Stimulated activated CD8-positive, alpha-beta memory T cell treated with anti-CD3 and anti-CD28 coated beads, Interleukin-7, amount 100 ng/mL, for 48 hours (primary cell): ENCODE measurements around the gene AP1S2.

Experiments used
- DNase-seq, 2 donors: peaks; one replicate each; pipeline ENCODE4 v3.0.0-alpha.2; 2020; ENCODE audit warnings: low read depth in 1 of 2; ENCODE audit errors: extremely low read depth in 1 of 2

The AP1S2 gene

GRCh38 chrX:15812192-15812938 lies 42.2 kb downstream of the AP1S2 start:
- no peak for DNase-seq

GRCh38 chrX:15808254-15808653 lies 46.4 kb downstream of the AP1S2 start:
- no peak for DNase-seq

- no peak for DNase-seq
Measured at GRCh38 chrX:15804563-15804962, 50.0 kb downstream of the AP1S2 start.

DNA sequence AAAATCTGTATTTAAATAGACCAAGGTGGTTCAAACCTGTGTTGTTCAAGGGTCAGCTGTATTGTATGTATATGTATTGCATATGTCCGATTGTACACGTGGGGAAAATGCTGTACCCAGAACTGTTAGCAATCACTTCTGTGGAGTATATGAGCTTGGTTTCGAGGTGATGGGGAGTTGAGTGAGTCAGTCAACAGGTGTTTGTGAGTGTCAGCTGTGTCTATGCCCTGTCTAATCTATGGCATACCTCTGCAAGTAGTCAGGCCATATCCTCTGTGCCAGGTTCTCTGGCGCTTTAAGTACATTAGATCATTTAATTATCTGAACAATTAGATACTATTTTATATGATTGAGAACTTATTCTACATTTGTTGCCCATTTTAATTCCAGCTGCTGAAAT lies 56.9 kb downstream of the AP1S2 start:
- DNase-seq: no peak

GRCh38 chrX:15790769-15791290 lies 63.8 kb downstream of the AP1S2 start:
- no peak for DNase-seq

DNA sequence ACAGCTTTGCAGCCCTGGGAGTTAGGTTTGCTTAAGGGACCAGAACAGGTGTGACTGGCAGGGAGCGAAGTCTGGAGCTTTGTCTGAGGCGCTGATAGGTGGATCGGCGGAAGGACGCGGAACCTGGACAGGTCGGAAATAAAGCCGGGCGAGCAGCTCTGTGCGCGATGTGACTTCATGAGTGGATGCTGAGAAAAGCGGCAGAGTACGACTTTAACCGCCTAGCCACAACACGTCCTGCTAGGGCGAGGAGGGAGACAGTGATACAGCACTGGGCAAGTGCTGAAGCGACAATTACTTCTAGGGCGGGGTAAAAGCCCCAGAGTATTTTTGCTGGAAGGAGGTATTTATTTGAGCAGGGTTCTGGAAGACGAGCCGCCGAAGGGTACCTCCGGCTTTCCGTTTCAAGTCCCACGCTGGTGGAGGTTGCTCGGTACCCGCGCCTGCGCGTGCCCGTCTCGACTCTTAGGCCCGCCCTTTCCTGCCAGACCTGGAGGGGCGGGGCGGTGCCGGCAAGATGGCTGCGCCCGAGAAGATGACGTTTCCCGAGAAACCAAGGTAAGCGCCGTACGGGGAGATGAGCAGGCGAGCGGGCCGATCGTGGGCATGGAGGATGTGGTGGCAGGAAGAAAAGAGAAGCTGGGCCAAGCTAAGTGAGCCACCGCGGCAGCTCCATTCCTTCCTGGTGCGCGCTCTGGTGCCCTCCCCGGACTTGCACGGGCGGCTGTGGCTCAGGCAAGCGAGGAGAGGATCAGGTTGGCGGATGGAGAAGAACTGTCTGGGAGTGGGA lies 64.4 kb downstream of the AP1S2 start, which contains the start of gene ZRSR2:
Gene ZRSR2, plus strand, starts transcription at position 506 of the 790 bp plus-strand sequence. Its CDS starts 12 bp downstream, at position 518.
- DNase-seq: peak; percentile 78 to 86

DNA sequence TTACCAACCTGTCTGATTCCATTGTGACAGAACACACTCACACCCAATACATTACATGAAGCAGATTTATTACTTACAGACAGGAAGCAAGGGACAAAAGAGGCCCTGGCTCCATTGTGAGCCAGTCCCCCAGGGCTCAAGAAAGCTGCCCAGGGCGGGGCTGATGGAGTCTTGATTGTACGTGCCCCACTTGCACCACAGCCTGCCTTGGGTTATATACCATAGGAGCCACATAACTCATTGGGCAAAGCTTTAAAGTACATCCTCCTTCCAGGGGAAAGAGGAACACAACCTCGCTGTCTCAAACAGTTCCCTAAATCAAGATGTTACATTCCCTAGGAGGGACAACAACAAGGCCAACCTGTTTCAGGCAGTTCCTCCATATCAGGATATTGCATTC lies 67.7 kb downstream of the AP1S2 start:
- DNase-seq: no peak

- DNase-seq: no peak
Measured at GRCh38 chrX:15785176-15785750, 69.3 kb downstream of the AP1S2 start.

DNA sequence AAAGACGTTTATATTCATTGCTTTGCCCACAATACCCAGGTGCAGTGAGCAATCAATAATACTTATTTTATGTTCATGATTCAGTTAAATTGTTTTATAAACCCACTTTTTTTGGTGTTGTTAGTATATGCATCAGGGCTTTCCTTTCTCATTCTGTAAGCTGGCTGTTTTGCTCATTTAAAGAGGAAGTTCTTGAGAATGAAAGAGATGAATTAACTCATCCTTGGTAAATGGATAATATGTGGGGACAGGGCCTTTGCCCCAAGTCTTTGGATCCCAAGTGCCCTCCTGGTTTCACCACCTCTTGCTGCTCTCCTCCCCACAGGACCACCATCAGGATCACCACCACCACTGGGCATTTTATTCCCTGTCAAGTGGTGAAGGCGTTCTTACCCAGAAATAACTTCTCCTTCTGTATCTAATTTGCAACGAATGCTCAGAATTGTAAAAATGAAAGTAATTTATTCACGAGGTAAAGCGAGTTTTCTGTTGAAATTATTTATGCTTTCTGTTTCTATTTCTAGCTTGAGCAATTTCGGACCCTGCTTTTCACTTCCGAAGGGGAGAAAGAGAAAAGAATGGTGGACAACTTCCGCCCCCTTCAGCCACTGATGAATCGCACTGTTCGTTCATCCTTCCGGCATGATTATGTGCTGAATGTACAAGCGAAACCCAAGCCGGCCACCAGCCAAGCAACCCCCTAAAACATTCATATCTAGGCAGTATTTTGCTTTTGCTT lies 72.5 kb downstream of the AP1S2 start:
- DNase-seq: no peak
